Esophagus (tissue), 2 donors: Measurements from ENCODE around the gene POM121. TPM values are rescaled to one million over a fixed set of nuclear protein-coding genes. Genes with fewer than 3 reads are reported as not detected.
"Not testable (repeated sequence)": the region's sequence is repeated elsewhere in the genome, so short reads cannot be mapped to it uniquely, and the experiment has no call there.

ENCODE experiments used
- H3K27ac ChIP-seq, 2 donors: one replicate each; pipeline ENCODE4 v1.5.1; 2013; ENCODE audit warnings: low read depth in 2 of 2, mild to moderate bottlenecking in 2 of 2, inconsistent platforms in 1 of 2, low read length in 1 of 2, moderate library complexity in 1 of 2
- H3K27me3 ChIP-seq, 2 donors: one replicate each; pipeline ENCODE4 v1.6.1; 2013; ENCODE audit warnings: low read length in 2 of 2, control low read depth in 1 of 2, mild to moderate bottlenecking in 1 of 2; ENCODE audit not compliant: insufficient read depth in 2 of 2, control insufficient read depth in 1 of 2
- H3K36me3 ChIP-seq, 2 donors: one replicate each; pipeline ENCODE4 v1.6.1; 2013; ENCODE audit warnings: low read length in 1 of 2; ENCODE audit not compliant: control insufficient read depth in 2 of 2, insufficient read depth in 2 of 2
- H3K4me1 ChIP-seq, 2 donors: one replicate each; pipeline ENCODE4 v1.6.1; 2013; ENCODE audit warnings: low read length in 1 of 2; ENCODE audit not compliant: control insufficient read depth in 2 of 2, insufficient read depth in 2 of 2
- H3K4me3 ChIP-seq, 2 donors: one replicate each; pipeline ENCODE4 v1.5.1; 2013; ENCODE audit warnings: low read length in 2 of 2, mild to moderate bottlenecking in 2 of 2, low read depth in 1 of 2, moderate library complexity in 1 of 2
- H3K9me3 ChIP-seq, 2 donors: one replicate each; pipeline ENCODE4 v1.6.1; 2013; ENCODE audit warnings: mild to moderate bottlenecking in 2 of 2, low read depth in 1 of 2, low read length in 1 of 2, moderate library complexity in 1 of 2; ENCODE audit not compliant: control insufficient read depth in 2 of 2, insufficient read depth in 1 of 2
- WGBS, 2 donors: extraction: QIAGEN DNeasy Blood & Tissue Kit; methylation state at CpG; one replicate each; pipeline ENCODE4 v1.1.7; 2013; 5-methylcytosine and 5-hydroxymethylcytosine counted together
- polyA plus RNA-seq, 2 donors: library from polyadenylated mRNA; stranded (reverse); fragments of 200-250 nt; gene quantifications; one replicate each; pipeline ENCODE4 v1.2.3, GENCODE V29; 2013
- donor health status: healthy with polysubstance abuse.
- donor health status: Bipolar disorder and iron deficiency.

The POM121 gene
- polyA plus RNA-seq, 2 donors, result 10.2 to 10.8 TPM

DNA sequence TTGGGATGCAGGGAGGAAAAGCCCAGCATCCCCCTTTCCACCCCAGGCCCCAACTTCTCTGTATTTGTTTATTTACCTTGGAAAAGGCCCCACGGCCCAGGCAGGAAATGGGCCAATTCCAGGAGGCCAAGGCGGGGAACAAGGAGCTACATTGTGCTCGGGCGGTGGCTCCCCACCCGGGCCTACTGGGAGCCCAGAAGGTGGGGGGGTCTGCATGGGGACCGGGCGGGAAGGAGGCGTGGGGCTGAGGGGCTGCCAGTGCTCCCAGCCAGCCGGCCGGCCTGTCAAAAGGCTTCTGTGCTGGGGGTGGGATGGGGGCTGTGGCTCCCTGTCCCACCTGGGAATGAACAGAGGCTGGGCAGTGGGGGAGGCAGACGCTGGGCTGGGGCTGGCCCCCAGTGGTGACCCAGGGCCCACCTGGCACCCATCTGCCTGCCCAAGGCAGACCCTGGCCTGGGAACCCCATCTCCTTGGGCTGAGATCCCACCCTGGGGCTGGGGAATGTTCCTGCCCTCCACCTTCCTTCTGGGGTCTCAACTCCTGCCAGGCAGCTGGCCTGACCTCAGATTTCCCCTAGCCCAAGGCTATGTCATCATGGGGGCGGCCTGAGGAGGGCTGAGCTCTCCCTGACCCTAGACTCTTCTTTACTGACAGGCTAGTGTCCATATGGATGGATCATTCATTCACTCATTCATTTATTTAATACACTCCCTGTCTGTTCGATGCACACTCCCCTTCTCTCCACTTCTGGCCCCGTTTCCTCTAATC is 65.4 kb downstream of the POM121 start:
- not testable (repeated sequence) for H3K4me1 ChIP-seq, H3K36me3 ChIP-seq, H3K27me3 ChIP-seq, H3K4me3 ChIP-seq, H3K27ac ChIP-seq, H3K9me3 ChIP-seq
- WGBS, 2 donors, result 32 to 35% methylated on average over 2 to 10 of the region's 14 CpGs

DNA sequence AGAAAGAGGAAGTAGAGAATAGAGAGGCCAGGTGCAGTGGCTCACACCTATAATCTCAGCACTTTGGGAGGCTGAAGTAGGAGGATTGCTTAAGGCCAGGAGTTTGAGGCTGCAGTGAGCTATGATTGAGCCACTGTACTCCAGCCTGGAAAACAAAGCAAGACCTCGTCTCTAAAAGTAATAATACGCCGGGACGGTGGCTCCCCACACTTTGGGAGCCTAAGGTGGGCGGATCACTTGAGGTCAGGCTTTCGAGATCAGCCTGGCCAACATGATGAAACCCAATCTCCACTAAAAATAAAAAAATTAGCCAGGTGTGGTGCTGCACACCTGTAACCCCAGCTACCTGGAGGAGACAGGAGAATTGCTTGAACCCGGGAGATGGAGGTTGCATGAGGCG is 70.6 kb downstream of the POM121 start:
- 95 to 96% methylated on average over 8 of the region's 8 CpGs for WGBS, 2 donors
- H3K9me3 ChIP-seq, H3K4me3 ChIP-seq, H3K36me3 ChIP-seq, H3K4me1 ChIP-seq, H3K27ac ChIP-seq, H3K27me3 ChIP-seq: not testable (repeated sequence)

DNA sequence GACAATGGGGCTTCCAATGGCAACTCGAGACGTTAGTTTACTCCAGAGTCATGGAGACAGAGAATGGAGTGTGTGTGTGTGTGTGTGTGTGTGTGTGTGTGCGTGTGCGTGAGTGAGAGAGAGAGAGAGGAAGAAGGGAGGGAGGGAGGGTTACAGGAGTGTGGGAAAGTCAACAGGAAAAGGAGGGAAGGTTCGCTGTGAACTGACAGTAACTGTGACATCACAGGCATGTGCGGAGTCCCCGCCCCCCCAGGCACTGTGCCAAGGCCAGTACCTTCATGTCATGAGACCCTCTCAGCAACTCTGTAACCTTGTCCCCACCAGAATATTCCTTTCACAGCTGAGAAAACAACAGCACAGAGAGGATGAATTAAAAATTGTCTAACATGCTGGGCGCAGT is 72.6 kb downstream of the POM121 start:
- WGBS, 2 donors, result 79 to 81% methylated on average over 4 of the region's 8 CpGs
- H3K9me3 ChIP-seq, H3K4me1 ChIP-seq, H3K4me3 ChIP-seq, H3K27ac ChIP-seq, H3K36me3 ChIP-seq, H3K27me3 ChIP-seq: not testable (repeated sequence)

DNA sequence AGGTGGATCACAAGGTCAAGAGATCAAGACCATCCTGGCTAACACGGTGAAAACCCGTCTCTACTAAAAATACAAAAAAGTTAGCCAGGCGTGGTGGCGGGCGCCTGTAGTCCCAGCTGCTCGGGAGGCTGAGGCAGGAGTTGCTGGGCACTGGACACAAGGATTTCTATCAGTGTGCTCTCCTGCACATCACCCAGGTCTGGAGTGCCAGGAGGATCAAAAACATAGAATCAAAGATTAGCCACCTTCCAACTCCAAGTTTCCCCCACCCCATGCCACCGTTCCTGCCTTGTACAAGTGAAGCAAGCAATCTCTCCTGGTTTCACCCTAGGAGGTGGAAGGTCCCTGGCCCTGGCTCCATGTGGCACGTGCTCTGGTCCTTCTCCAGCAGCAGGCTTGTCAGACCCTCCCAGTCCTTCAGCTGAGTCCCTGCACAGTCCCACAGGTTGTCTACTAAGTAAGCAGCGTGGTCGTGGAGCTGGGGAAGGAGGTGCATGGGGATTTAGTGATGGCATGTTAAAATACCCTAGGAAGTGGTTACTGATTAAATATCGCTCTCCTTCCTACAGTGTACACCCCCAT is 73.1 kb downstream of the POM121 start:
- not testable (repeated sequence) for H3K4me3 ChIP-seq, H3K9me3 ChIP-seq, H3K36me3 ChIP-seq, H3K4me1 ChIP-seq, H3K27ac ChIP-seq, H3K27me3 ChIP-seq
- no CpG with 5 or more reads among the region's 11 CpGs for WGBS, 2 donors

Other genes starting within 250 kb of the POM121 start
- 1 to 10 TPM in 1 of 2 donors, under 1 TPM in 1; 0.89 to 1.9 TPM for gene TYW1B, start 96.9 kb upstream of the POM121 start, polyA plus RNA-seq
- under 1 TPM; 0.19 to 0.41 TPM for gene TRIM74, start 44.4 kb downstream of the POM121 start, polyA plus RNA-seq
- gene SPDYE8, start 104.7 kb downstream of the POM121 start, polyA plus RNA-seq, result not detected
- gene SPDYE11, start 132.8 kb downstream of the POM121 start, polyA plus RNA-seq, result not detected
- not detected for gene SPDYE9, start 160.9 kb downstream of the POM121 start, polyA plus RNA-seq